GM12875 (cell line): ENCODE measurements around the gene HYAL3.
"Not testable (repeated sequence)": the region's sequence is repeated elsewhere in the genome, so short reads cannot be mapped to it uniquely, and the experiment has no call there.

ENCODE experiments used
- H3K4me3 ChIP-seq: one replicate; pipeline ENCODE4 v1.5.1; 2011; ENCODE audit warnings: low read depth, low read length, control low read depth
- TF ChIP-seq, protein P1 (sequence below): IDR thresholded peaks from 2 replicates; pipeline ENCODE4 v1.5.1; 2011; ENCODE audit warnings: low read depth, mild to moderate bottlenecking, control low read depth, inconsistent platforms, low read length, moderate library complexity, borderline replicate concordance; ENCODE audit not compliant: insufficient read depth

The HYAL3 gene

GRCh38 chr3:50286322-50287227 lies 12.6 kb downstream of the HYAL3 start:
- no peak overlapping the region for H3K4me3 ChIP-seq

GRCh38 chr3:50284121-50284520 lies 15.1 kb downstream of the HYAL3 start:
- not testable (repeated sequence) for H3K4me3 ChIP-seq

More at GRCh38 chr3:50286322-50287227, 12.6 kb downstream of the HYAL3 start:
- TF ChIP-seq, protein P1, sequence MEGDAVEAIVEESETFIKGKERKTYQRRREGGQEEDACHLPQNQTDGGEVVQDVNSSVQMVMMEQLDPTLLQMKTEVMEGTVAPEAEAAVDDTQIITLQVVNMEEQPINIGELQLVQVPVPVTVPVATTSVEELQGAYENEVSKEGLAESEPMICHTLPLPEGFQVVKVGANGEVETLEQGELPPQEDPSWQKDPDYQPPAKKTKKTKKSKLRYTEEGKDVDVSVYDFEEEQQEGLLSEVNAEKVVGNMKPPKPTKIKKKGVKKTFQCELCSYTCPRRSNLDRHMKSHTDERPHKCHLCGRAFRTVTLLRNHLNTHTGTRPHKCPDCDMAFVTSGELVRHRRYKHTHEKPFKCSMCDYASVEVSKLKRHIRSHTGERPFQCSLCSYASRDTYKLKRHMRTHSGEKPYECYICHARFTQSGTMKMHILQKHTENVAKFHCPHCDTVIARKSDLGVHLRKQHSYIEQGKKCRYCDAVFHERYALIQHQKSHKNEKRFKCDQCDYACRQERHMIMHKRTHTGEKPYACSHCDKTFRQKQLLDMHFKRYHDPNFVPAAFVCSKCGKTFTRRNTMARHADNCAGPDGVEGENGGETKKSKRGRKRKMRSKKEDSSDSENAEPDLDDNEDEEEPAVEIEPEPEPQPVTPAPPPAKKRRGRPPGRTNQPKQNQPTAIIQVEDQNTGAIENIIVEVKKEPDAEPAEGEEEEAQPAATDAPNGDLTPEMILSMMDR: no peak

GRCh38 chr3:50279255-50280016 lies 19.8 kb downstream of the HYAL3 start:
- H3K4me3 ChIP-seq: no peak overlapping the region
- TF ChIP-seq, protein P1: no peak

GRCh38 chr3:50278880-50279224 lies 20.4 kb downstream of the HYAL3 start, which contains the start of gene LSMEM2:
Gene LSMEM2, plus strand, starts transcription at chr3:50279087. Its CDS starts 27 bp downstream, at chr3:50279114.
- TF ChIP-seq, protein P1: no peak

GRCh38 chr3:50278123-50278879 lies 20.9 kb downstream of the HYAL3 start:
- no peak overlapping the region for H3K4me3 ChIP-seq
- TF ChIP-seq, protein P1: no peak

More at GRCh38 chr3:50278880-50279224, 20.4 kb downstream of the HYAL3 start, which contains the start of gene LSMEM2:
- H3K4me3 ChIP-seq: no peak within 1 kb of the TSS

GRCh38 chr3:50276762-50277101 lies 22.5 kb downstream of the HYAL3 start:
- no peak overlapping the region for H3K4me3 ChIP-seq
- TF ChIP-seq, protein P1: no peak
